Smooth muscle cell (in vitro differentiated cells): ENCODE measurements around the gene GCLM. TPM values are rescaled to one million over a fixed set of nuclear protein-coding genes. Genes with fewer than 3 reads are reported as not detected.

ENCODE experiments used
- DNase-seq: peaks from one replicate; lab custom pipeline; 2025; ENCODE audit not compliant: unreplicated experiment; lab: John Stamatoyannopoulos, UW
- H2AFZ ChIP-seq: fragments of 200-600 bp; sonication (generic); 2 replicates; pipeline ENCODE4 v1.6.0; 2016; ENCODE audit warnings: antibody characterized with exemption, low read depth, mild to moderate bottlenecking
- H3F3A ChIP-seq: fragments of 200-600 bp; sonication (generic); 2 replicates; pipeline ENCODE4 v1.6.0; 2017; ENCODE audit warnings: antibody characterized with exemption, low read depth
- H3K27ac ChIP-seq: fragments of 200-600 bp; sonication (generic); 2 replicates; pipeline ENCODE4 v1.5.1; 2016; ENCODE audit warnings: low read depth, mild to moderate bottlenecking
- H3K27me3 ChIP-seq: fragments of 200-600 bp; sonication (generic); 2 replicates; pipeline ENCODE4 v1.6.1; 2016; ENCODE audit warnings: low read depth, mild to moderate bottlenecking
- H3K36me3 ChIP-seq: fragments of 200-600 bp; sonication (generic); 2 replicates; pipeline ENCODE4 v1.5.1; 2016; ENCODE audit warnings: low read depth
- H3K4me1 ChIP-seq: fragments of 200-600 bp; sonication (generic); 2 replicates; pipeline ENCODE4 v1.5.1; 2016; ENCODE audit warnings: low read depth
- H3K4me2 ChIP-seq: fragments of 200-600 bp; sonication (generic); 2 replicates; pipeline ENCODE4 v1.6.0; 2016; ENCODE audit warnings: mild to moderate bottlenecking
- H3K4me3 ChIP-seq: fragments of 200-600 bp; sonication (generic); 2 replicates; pipeline ENCODE4 v1.5.1; 2016; ENCODE audit warnings: mild to moderate bottlenecking
- H3K79me2 ChIP-seq: fragments of 200-600 bp; sonication (generic); 2 replicates; pipeline ENCODE4 v1.6.0; 2016; ENCODE audit warnings: low read depth, mild to moderate bottlenecking
- H3K9ac ChIP-seq: fragments of 200-600 bp; sonication (generic); 2 replicates; pipeline ENCODE4 v1.6.0; 2016; ENCODE audit warnings: low read depth
- H3K9me3 ChIP-seq: fragments of 200-600 bp; sonication (generic); replicated peaks from 2 replicates; pipeline ENCODE4 v1.5.1; 2016; ENCODE audit warnings: low read depth
- H4K20me1 ChIP-seq: fragments of 200-600 bp; sonication (generic); 2 replicates; pipeline ENCODE4 v1.6.0; 2016; ENCODE audit warnings: low read depth
- WGBS: methylation state at CpG from one replicate; pipeline ENCODE4 v1.1.7; 2016; ENCODE audit warnings: low lambda C conversion rate; 5-methylcytosine and 5-hydroxymethylcytosine counted together
- polyA plus RNA-seq: library from polyadenylated mRNA; unstranded; fragments of >200 nt; fragmentation: Nextera tagmentation; extraction: Ambion mirVana; gene quantifications from 2 replicates; pipeline ENCODE4 v1.2.1, GENCODE V29; 2016
- total RNA-seq: library from RNA; depleted of rRNA; stranded (reverse); fragments of >200 nt; gene quantifications from 2 replicates; pipeline ENCODE4 v1.2.3, GENCODE V29; 2014
- TF ChIP-seq, protein P1 (sequence below): fragments of 200-600 bp; sonication (generic); IDR thresholded peaks from 2 replicates; pipeline ENCODE4 v1.5.1; 2017; ENCODE audit warnings: borderline replicate concordance, mild to moderate bottlenecking, antibody characterized with exemption; ENCODE audit not compliant: insufficient read depth, poor library complexity, severe bottlenecking

GCLM gene
- total and polyA plus RNA-seq, 2 experiments from 2014 or later = 9.7 to 15.9 TPM

DNA sequence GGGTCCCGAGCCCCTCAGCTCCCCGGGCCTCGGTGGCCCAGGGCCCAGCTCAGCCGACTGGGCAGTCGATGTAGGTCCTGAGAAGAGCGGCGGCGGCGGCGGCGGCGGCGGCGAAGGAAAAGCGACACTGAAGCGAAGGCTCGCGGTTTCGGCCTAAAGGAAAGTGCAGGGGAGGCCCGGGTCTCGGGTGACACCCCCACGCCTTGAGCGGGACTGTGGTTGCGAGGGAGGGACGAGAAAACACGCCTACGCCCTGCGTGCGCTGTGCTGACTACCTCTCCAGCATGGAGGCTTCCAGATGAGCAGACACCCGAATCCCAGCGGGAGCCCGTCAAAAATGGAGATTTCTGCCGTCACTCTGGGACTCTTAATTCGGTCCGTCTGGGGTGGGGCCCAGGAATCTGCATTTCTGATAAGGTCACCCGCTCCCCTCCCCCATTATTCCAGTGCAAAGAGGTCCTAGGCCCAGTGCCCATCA, 61.4 kb downstream of the GCLM start:
- Histone ChIP-seq H3F3A (peaks cover 14% of the 10 kb centered on the region), H3K27ac (peak overlapping the region; percentile 100), H4K20me1 (no peaks in the 10 kb centered on the region), H3K27me3 (no peaks in the 10 kb centered on the region), H3K4me3 (peak overlapping the region; percentile 92), H2AFZ (peak overlapping the region; percentile 96), H3K9ac (peak overlapping the region; percentile 72), H3K4me1 (peaks cover 11% of the 10 kb centered on the region), H3K4me2 (peak overlapping the region; percentile 94), H3K9me3 (no peaks in the 10 kb centered on the region), H3K79me2 (no peaks in the 10 kb centered on the region), H3K36me3 (no peaks in the 10 kb centered on the region)
- TF ChIP-seq, protein P1, sequence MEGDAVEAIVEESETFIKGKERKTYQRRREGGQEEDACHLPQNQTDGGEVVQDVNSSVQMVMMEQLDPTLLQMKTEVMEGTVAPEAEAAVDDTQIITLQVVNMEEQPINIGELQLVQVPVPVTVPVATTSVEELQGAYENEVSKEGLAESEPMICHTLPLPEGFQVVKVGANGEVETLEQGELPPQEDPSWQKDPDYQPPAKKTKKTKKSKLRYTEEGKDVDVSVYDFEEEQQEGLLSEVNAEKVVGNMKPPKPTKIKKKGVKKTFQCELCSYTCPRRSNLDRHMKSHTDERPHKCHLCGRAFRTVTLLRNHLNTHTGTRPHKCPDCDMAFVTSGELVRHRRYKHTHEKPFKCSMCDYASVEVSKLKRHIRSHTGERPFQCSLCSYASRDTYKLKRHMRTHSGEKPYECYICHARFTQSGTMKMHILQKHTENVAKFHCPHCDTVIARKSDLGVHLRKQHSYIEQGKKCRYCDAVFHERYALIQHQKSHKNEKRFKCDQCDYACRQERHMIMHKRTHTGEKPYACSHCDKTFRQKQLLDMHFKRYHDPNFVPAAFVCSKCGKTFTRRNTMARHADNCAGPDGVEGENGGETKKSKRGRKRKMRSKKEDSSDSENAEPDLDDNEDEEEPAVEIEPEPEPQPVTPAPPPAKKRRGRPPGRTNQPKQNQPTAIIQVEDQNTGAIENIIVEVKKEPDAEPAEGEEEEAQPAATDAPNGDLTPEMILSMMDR = no peak
- DNase-seq = peak; percentile 65
- 2% methylated on average over 34 of the region's 36 CpGs for WGBS

DNA sequence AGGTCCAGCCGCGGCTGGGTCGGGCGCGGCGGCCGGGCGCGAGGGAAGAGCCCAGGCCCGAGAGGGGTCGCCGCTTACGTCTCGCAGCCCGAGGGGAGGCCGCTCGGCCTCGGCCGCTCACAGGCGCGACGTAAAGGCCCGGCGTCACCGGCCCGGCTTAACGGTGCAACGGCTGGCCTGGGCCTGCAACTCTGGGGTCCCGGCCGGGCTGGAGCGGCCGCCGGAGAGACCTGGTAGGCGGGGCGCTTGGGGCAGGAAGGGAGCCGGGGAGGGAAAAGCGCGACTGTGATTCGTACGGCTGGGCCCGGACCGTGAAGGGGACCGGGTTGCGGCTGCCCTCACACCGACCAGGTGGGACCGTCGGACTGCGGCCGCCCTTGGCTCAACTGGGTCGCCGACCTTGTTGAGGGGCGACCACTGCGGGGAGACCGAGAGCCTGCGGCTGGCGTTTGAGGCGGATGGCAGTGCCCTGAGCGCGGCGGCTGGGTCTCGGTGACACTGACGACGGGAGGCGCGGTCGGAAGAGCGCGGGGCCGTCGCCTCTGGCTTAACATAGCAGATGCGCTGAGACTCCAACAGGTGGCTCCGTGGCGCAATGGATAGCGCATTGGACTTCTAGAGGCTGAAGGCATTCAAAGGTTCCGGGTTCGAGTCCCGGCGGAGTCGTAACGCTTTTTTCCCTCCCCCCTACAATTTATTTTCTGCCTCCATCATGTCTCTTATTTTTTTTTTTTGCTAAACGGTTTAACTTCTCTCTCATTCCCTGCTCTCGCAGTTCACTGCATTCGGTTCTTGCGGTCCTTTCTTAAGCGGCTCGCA, 62.0 kb downstream of the GCLM start:
- peak overlapping the region; percentile 94 for H3K4me2 ChIP-seq
- no peaks in the 10 kb centered on the region for H3K27me3 ChIP-seq
- H3K79me2 ChIP-seq = no peaks in the 10 kb centered on the region
- peak overlapping the region; percentile 95 for H3K9ac ChIP-seq
- no peaks in the 10 kb centered on the region for H4K20me1 ChIP-seq
- under 1% methylated on average over 83 of the region's 86 CpGs for WGBS
- TF ChIP-seq, protein P1 = peak; percentile 1
- no peaks in the 10 kb centered on the region for H3K36me3 ChIP-seq
- H2AFZ ChIP-seq = peak overlapping the region; percentile 96
- peaks cover 14% of the 10 kb centered on the region for H3F3A ChIP-seq
- H3K9me3 ChIP-seq = no peaks in the 10 kb centered on the region
- peak; percentile 90 for DNase-seq
- H3K4me3 ChIP-seq = peak overlapping the region; percentile 92
- peak overlapping the region; percentile 100 for H3K27ac ChIP-seq
- peaks cover 11% of the 10 kb centered on the region for H3K4me1 ChIP-seq

DNA sequence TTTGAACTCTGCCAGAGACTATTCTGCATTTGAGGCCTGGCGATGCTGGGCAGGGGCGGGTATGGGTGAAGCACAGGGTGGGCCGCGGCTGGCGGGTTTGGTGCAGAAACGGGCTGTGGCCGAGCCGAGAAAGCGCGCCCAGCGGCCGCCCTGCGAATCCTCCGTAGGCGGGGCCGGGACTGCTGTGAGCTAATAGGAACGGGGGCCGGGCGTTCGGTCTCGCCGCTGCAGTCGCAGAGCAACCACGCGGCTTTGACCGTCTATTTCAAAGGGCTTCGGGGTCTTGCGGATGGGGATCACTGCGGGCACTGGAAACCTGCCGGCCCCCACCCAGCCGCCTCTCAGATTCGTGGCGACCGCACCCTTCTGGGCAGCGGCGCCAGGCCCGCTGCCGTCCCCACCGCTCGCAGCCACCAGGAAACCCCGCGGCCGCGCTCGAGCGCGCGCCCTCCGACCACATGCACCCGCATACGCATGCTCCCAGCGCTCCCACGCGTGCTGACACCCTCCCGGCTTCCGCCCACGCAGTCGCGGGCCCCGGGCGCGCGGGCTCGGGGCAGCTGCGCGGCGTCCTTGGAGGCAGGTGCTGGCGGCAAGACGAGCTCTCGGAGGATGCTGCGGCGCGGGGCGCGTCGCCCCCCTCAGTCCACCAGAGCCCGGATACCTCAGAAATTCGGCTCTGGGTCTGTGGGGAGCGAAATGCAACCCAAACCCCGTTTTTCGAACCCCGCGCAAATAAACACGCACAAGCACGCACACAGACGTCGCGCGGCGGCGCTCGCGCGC, 62.8 kb downstream of the GCLM start:
- DNase-seq = peak; percentile 61
- H3K4me3 ChIP-seq = peak overlapping the region; percentile 92
- peak overlapping the region; percentile 96 for H2AFZ ChIP-seq
- peaks cover 14% of the 10 kb centered on the region for H3F3A ChIP-seq
- no peaks in the 10 kb centered on the region for H4K20me1 ChIP-seq
- H3K27me3 ChIP-seq = no peaks in the 10 kb centered on the region
- H3K36me3 ChIP-seq = no peaks in the 10 kb centered on the region
- H3K9me3 ChIP-seq = no peaks in the 10 kb centered on the region
- peak overlapping the region; percentile 94 for H3K4me2 ChIP-seq
- peak overlapping the region; percentile 95 for H3K9ac ChIP-seq
- peaks cover 11% of the 10 kb centered on the region for H3K4me1 ChIP-seq
- H3K79me2 ChIP-seq = no peaks in the 10 kb centered on the region
- TF ChIP-seq, protein P1 = peak; percentile 12
- H3K27ac ChIP-seq = peak overlapping the region; percentile 100
- under 1% methylated on average over 81 of the region's 94 CpGs for WGBS
